HUDEP-2 (cell line): ENCODE data around the gene ADRB1.

Source experiments
- DNase-seq, 76 experiments: peaks; one replicate each; lab custom pipeline; 2025; ENCODE audit not compliant: unreplicated experiment in 76 of 76; lab: John Stamatoyannopoulos, UW

Gene ADRB1

GRCh38 chr10:114043532-114044246 is at the start of gene ADRB1:
TSS of gene ADRB1 (plus strand) at chr10:114043866. CDS start at chr10:114044133, 267 bp downstream.
- DNase-seq = no peak

GRCh38 chr10:113995201-113995600 is 48.5 kb upstream of the ADRB1 start:
- DNase-seq = no peak

- no peak for DNase-seq
These were observed 46.2 kb upstream of the ADRB1 start for GRCh38 chr10:113997428-113997827.

- DNase-seq = no peak
These were observed 44.1 kb upstream of the ADRB1 start for GRCh38 chr10:113999531-113999930.

GRCh38 chr10:114000457-114001010 is 43.1 kb upstream of the ADRB1 start:
- DNase-seq = no peak

GRCh38 chr10:114002422-114002821 is 41.2 kb upstream of the ADRB1 start:
- DNase-seq = no peak

GRCh38 chr10:114003161-114003941 is 40.3 kb upstream of the ADRB1 start:
- no peak for DNase-seq

GRCh38 chr10:114009281-114009996 is 34.2 kb upstream of the ADRB1 start:
- DNase-seq = no peak

GRCh38 chr10:114010316-114010715 is 33.4 kb upstream of the ADRB1 start:
- DNase-seq = no peak

GRCh38 chr10:114012650-114013049 is 31.0 kb upstream of the ADRB1 start:
- DNase-seq = no peak

- no peak for DNase-seq
These were observed 28.0 kb upstream of the ADRB1 start for GRCh38 chr10:114015708-114016107.

GRCh38 chr10:114017271-114017670 is 26.4 kb upstream of the ADRB1 start:
- no peak for DNase-seq

- no peak for DNase-seq
These were observed 25.8 kb upstream of the ADRB1 start for GRCh38 chr10:114017873-114018272.

- no peak for DNase-seq
These were observed 24.4 kb upstream of the ADRB1 start for GRCh38 chr10:114019226-114019625.

GRCh38 chr10:114021154-114021553 is 22.5 kb upstream of the ADRB1 start:
- DNase-seq = no peak

GRCh38 chr10:114021717-114022680 is 21.7 kb upstream of the ADRB1 start:
- DNase-seq = no peak

GRCh38 chr10:114022766-114023597 is 20.7 kb upstream of the ADRB1 start:
- no peak for DNase-seq

GRCh38 chr10:114024876-114025610 is 18.6 kb upstream of the ADRB1 start:
- DNase-seq = no peak
